OCI-LY7 (cell line): ENCODE data around the gene PRSS8. TPM values are rescaled to one million over a fixed set of nuclear protein-coding genes. Genes with fewer than 3 reads are reported as not detected.

ENCODE experiments used
- BruUV-seq: library from RNA; stranded (reverse); fragments of 400-500 nt; replicated peaks from 2 replicates; lab custom pipeline; 2021; lab: Mats Ljungman, UMichigan
- CTCF ChIA-PET: fragments of 300-600 bp; sonication (Branson Sonifier 250); formaldehyde crosslinking; loops from one replicate; lab custom pipeline; 2022; ENCODE audit warnings: antibody characterized with exemption; ENCODE audit not compliant: unreplicated experiment; lab: Charles Lee
- POLR2A ChIA-PET: fragments of 300-600 bp; sonication (Branson Sonifier 250); formaldehyde crosslinking; loops from one replicate; lab custom pipeline; 2022; ENCODE audit warnings: antibody characterized with exemption; lab: Charles Lee
- DNase-seq: peaks from one replicate; pipeline ENCODE4 v3.0.0-alpha.2; 2015; ENCODE audit warnings: low spot score
- H2AFZ ChIP-seq: fragments of 200-600 bp; sonication (generic), shearing (Covaris generic); 2 replicates; pipeline ENCODE4 v1.6.1; 2014; ENCODE audit warnings: mild to moderate bottlenecking, antibody characterized with exemption, low read length, moderate library complexity
- H3K27ac ChIP-seq: fragments of 200-600 bp; sonication (generic); 2 replicates; pipeline ENCODE4 v1.5.1; 2014; ENCODE audit warnings: mixed run types, low read depth, mild to moderate bottlenecking, moderate library complexity, low read length, inconsistent platforms; ENCODE audit not compliant: poor library complexity, severe bottlenecking
- H3K36me3 ChIP-seq: fragments of 200-600 bp; sonication (generic); 2 replicates; pipeline ENCODE4 v1.6.1; 2014; ENCODE audit warnings: mild to moderate bottlenecking, antibody characterized with exemption, low read length, moderate library complexity, mixed read lengths; ENCODE audit not compliant: insufficient read depth
- H3K4me1 ChIP-seq: fragments of 200-600 bp; sonication (generic); 2 replicates; pipeline ENCODE4 v1.5.1; 2014; ENCODE audit warnings: mild to moderate bottlenecking, low read length; ENCODE audit not compliant: insufficient read depth, poor library complexity, severe bottlenecking
- H3K4me2 ChIP-seq: fragments of 200-600 bp; sonication (generic); 2 replicates; pipeline ENCODE4 v1.6.1; 2014; ENCODE audit warnings: mild to moderate bottlenecking, low read length
- H3K4me3 ChIP-seq: fragments of 200-600 bp; sonication (generic); 2 replicates; pipeline ENCODE4 v1.5.1; 2014; ENCODE audit warnings: mild to moderate bottlenecking, low read depth, low read length; ENCODE audit not compliant: poor library complexity, severe bottlenecking
- H3K79me2 ChIP-seq: fragments of 200-600 bp; sonication (generic); 2 replicates; pipeline ENCODE4 v1.6.1; 2016; ENCODE audit warnings: low read depth, mild to moderate bottlenecking, low read length, moderate library complexity, mixed read lengths; ENCODE audit not compliant: insufficient read depth
- H3K9me2 ChIP-seq: fragments of 200-600 bp; sonication (generic); 2 replicates; pipeline ENCODE4 v1.6.1; 2016; ENCODE audit warnings: mild to moderate bottlenecking, low read length, mixed read lengths; ENCODE audit not compliant: insufficient read depth
- H3K9me3 ChIP-seq: fragments of 200-600 bp; sonication (generic); 2 replicates; pipeline ENCODE4 v1.6.1; 2014; ENCODE audit warnings: mild to moderate bottlenecking, mixed run types, low read length, mixed read lengths
- H4K20me1 ChIP-seq: fragments of 200-600 bp; sonication (generic); 2 replicates; pipeline ENCODE4 v1.6.1; 2014; ENCODE audit warnings: mild to moderate bottlenecking, antibody characterized with exemption, low read length, moderate library complexity, mixed read lengths; ENCODE audit not compliant: insufficient read depth
- CTCF ChIP-seq: fragments of 200-600 bp; sonication (generic); conservative IDR thresholded peaks from 2 replicates; pipeline ENCODE4 v1.5.1; 2014; ENCODE audit warnings: mild to moderate bottlenecking, antibody characterized with exemption, low read length, moderate library complexity, mixed read lengths
- EZH2phosphoT487 ChIP-seq: fragments of 200-600 bp; sonication (generic); IDR thresholded peaks from 2 replicates; pipeline ENCODE4 v1.6.1; 2018; ENCODE audit warnings: low read depth, borderline replicate concordance, mild to moderate bottlenecking, mixed run types, antibody characterized with exemption, low read length, moderate library complexity, mixed read lengths
- intact Hi-C: fragments of 100-400 bp; cut with micrococcal nuclease; formaldehyde crosslinking; loops from one replicate; pipeline ENCODE4 v1.10.0; 2022; ENCODE audit not compliant: unreplicated experiment
- total RNA-seq, 2 experiments: library from RNA; depleted of rRNA in 1 of 2; stranded (reverse); fragments of >200 nt in 1 of 2; shearing (Covaris generic) in 1 of 2; gene quantifications; 2 replicates each; pipeline ENCODE4 v1.2.3, GENCODE V29; 2014 to 2022

Gene PRSS8
- total RNA-seq, 2 experiments from 2014 or later, result not detected

- ChIA-PET CTCF (no interaction called here), POLR2A (interaction anchor here (0.9 to 1.5 kb wide), 3 partner anchors 21 to 112 kb away, joined by 3 to 10 read pairs (median 4); partner anchors contain the start of gene PYCARD)
- no peak overlapping the region for H2AFZ ChIP-seq
- H3K4me1 ChIP-seq, result peaks cover 44% of the 10 kb centered on the region
- peak overlapping the region; percentile 81 for H3K27ac ChIP-seq
- peak overlapping the region; percentile 80 for H3K4me2 ChIP-seq
- H3K9me2 ChIP-seq, result no peaks in the 10 kb centered on the region
- BruUV-seq, result TSS peak; percentile 64
- H3K9me3 ChIP-seq, result no peaks in the 10 kb centered on the region
- intact Hi-C loops, result no loop called here
- peak overlapping the region; percentile 90 for H3K4me3 ChIP-seq
- no peak for TF ChIP-seq CTCF
- TF ChIP-seq EZH2phosphoT487, result no peak
- peak; percentile 48 for DNase-seq
- H3K36me3 ChIP-seq, result peaks cover 62% of the 10 kb centered on the region
- peaks cover 74% of the 10 kb centered on the region for H3K79me2 ChIP-seq
- H4K20me1 ChIP-seq, result peaks cover 48% of the 10 kb centered on the region
Measured at GRCh38 chr16:31181102-31181830, 45.7 kb upstream of the PRSS8 start.

- peaks cover 44% of the 10 kb centered on the region for H3K4me1 ChIP-seq
- H3K79me2 ChIP-seq, result peaks cover 60% of the 10 kb centered on the region
- intact Hi-C loops, result loop anchor here (1.0 kb wide), 2 partner anchors 38 to 63 kb away; partner anchors contain the start of gene KAT8
Measured at GRCh38 chr16:31179747-31180459, 44.4 kb upstream of the PRSS8 start, which contains the start of gene FUS. FUS (plus strand) TSS chr16:31180139; CDS start chr16:31180215, 76 bp downstream.

More at GRCh38 chr16:31179747-31180459, 44.4 kb upstream of the PRSS8 start, which contains the start of gene FUS:
- Histone ChIP-seq H3K4me3 (peak within 1 kb of the TSS; percentile 90), H3K4me2 (peak within 1 kb of the TSS; percentile 80), H3K9me2 (no peaks in the 10 kb centered on the region), H4K20me1 (peaks cover 34% of the 10 kb centered on the region), H3K9me3 (no peaks in the 10 kb centered on the region), H3K36me3 (peaks cover 49% of the 10 kb centered on the region), H3K27ac (peak within 1 kb of the TSS; percentile 81), H2AFZ (peak within 1 kb of the TSS; percentile 42)
- no TSS peak for BruUV-seq
- CTCF ChIA-PET, result interaction anchor here (0.5 to 0.9 kb wide), 2 partner anchors 38 to 62 kb away, joined by 3 to 4 read pairs; partner anchors contain the start of gene KAT8
- DNase-seq, result peak; percentile 93
- POLR2A ChIA-PET, result interaction anchor here (0.5 to 1.5 kb wide), 10 partner anchors 22 to 693 kb away, joined by 3 to 10 read pairs (median 3); partner anchors contain the start of genes KAT8 and PYCARD
- TF ChIP-seq EZH2phosphoT487 (no peak), CTCF (no peak)
